ENCODE results near the gene TAOK1. TPM values are rescaled to one million over a fixed set of nuclear protein-coding genes. Genes with fewer than 3 reads are reported as not detected.

TAOK1 gene
- total and polyA plus RNA-seq, 10 of the 15 experiments (the other 5 are each of a cell fraction or from before 2014, with no cell fraction given): 2.0 to 27.1 (median 11.8) TPM

GRCh38 chr17:29389982-29390850, at the start of gene TAOK1 (continued):
- TF ChIP-seq ZBTB33 (IDR thresholded peaks at IDR 0.05) (0 out of 2 replicates have a peak, but pooled peaks have one; percentile 31), BHLHE40 (IDR thresholded peaks at IDR 0.05; ENCODE audit: borderline replicate concordance in 1 of 2, low read depth in 2 of 2, low read length in 1 of 2) (peak in 1 of 2 experiments; percentile 16; a peak in 1 of 4 replicates), KLF5 (IDR thresholded peaks at IDR 0.05; ENCODE audit: partially characterized antibody) (peak; percentile 39), TCF12 (IDR thresholded peaks at IDR 0.05; ENCODE audit: low read depth, low read length) (peak; percentile 62; the same call in 1 of the 2 replicates), GATAD2B (conservative IDR thresholded peaks at IDR 0.05; ENCODE audit: low read depth) (peak; percentile 85), SMC3 (IDR thresholded peaks at IDR 0.05; ENCODE audit: borderline replicate concordance, low read length) (no peak), POLR2A (IDR thresholded peaks at IDR 0.05; ENCODE audit: low read depth, low read length) (peak; percentile 98), RELB (IDR thresholded peaks at IDR 0.05; ENCODE audit: low read depth) (peak; percentile 46), FOS (IDR thresholded peaks at IDR 0.05; ENCODE audit: borderline replicate concordance, extremely low read depth, insufficient read length) (no peak), BRCA1 (IDR thresholded peaks at IDR 0.05; ENCODE audit: low read depth, low read length) (peak; percentile 95), RFX5 (IDR thresholded peaks at IDR 0.05; ENCODE audit: low read depth, low read length) (no peak), FOXM1 (IDR thresholded peaks at IDR 0.05; ENCODE audit: low read depth, low read length) (no peak), SP1 (IDR thresholded peaks at IDR 0.05; ENCODE audit: low read depth, low read length) (no peak), IRF5 (IDR thresholded peaks at IDR 0.05; ENCODE audit: borderline replicate concordance) (peak; percentile 92), STAT1 (conservative IDR thresholded peaks at IDR 0.05) (0 out of 2 replicates have a peak, but pooled peaks have one; percentile 22), ETV6 (conservative IDR thresholded peaks at IDR 0.05 in 1 of 2, IDR thresholded peaks at IDR 0.05 in 1 of 2; ENCODE audit: borderline replicate concordance in 1 of 2, low read depth in 1 of 2) (no peak), ATF2 (IDR thresholded peaks at IDR 0.05; ENCODE audit: low read length) (0 out of 2 replicates have a peak, but pooled peaks have one; percentile 27), ZNF622 (IDR thresholded peaks at IDR 0.05) (no peak), RBBP5 (conservative IDR thresholded peaks at IDR 0.05) (0 out of 2 replicates have a peak, but pooled peaks have one; percentile 43), ZNF207 (IDR thresholded peaks at IDR 0.05; ENCODE audit: borderline replicate concordance) (peak; percentile 65; the same call in 1 of the 2 replicates), HDGF (IDR thresholded peaks at IDR 0.05) (peak; percentile 91), NR2C1 (IDR thresholded peaks at IDR 0.05) (no peak), CBX3 (IDR thresholded peaks at IDR 0.05; ENCODE audit: borderline replicate concordance, low read depth) (no peak), WRNIP1 (IDR thresholded peaks at IDR 0.05; ENCODE audit: borderline replicate concordance, low read depth, low read length) (no peak)

Data from GM12878 (cell line).